K562 (cell line): ENCODE data around the gene UFSP1. TPM values are rescaled to one million over a fixed set of nuclear protein-coding genes. Genes with fewer than 3 reads are reported as not detected.

Experiments
- CREB1 ChIP-seq, 2 experiments: sonication (generic) in 1 of 2; formaldehyde crosslinking in 1 of 2; IDR thresholded peaks; 2 replicates each; pipeline versions ENCODE4 v1.6.1 to v1.8.0; 2012 to 2022; ENCODE audit warnings: inconsistent platforms in 1 of 2, mild to moderate bottlenecking in 1 of 2, missing genetic modification reagents in 1 of 2, moderate library complexity in 1 of 2
- EGR1 ChIP-seq: fragments of 450-650 bp; conservative IDR thresholded peaks from 2 replicates; pipeline ENCODE4 v1.6.1; 2017; ENCODE audit warnings: mild to moderate bottlenecking
- MCM7 ChIP-seq, 2 experiments: fragments of 450-650 bp; IDR thresholded peaks; 2 replicates each; pipeline ENCODE4 v1.6.1; 2016 to 2018
- MGA ChIP-seq: fragments of 450-650 bp; IDR thresholded peaks from 2 replicates; pipeline ENCODE4 v1.6.1; 2016; ENCODE audit warnings: mild to moderate bottlenecking, moderate library complexity
- MNT ChIP-seq, 2 experiments: fragments of 450-650 bp; conservative IDR thresholded peaks; 2 replicates each; pipeline ENCODE4 v1.6.1; 2017; ENCODE audit warnings: mild to moderate bottlenecking in 2 of 2, moderate library complexity in 2 of 2
- MTA2 ChIP-seq: fragments of 450-650 bp; IDR thresholded peaks from 2 replicates; pipeline ENCODE4 v1.6.1; 2016; ENCODE audit warnings: low read depth
- NR2C1 ChIP-seq, 2 experiments: fragments of 450-650 bp; IDR thresholded peaks; 2 replicates each; pipeline ENCODE4 v1.6.1; 2017; ENCODE audit warnings: mild to moderate bottlenecking in 2 of 2, antibody characterized with exemption in 1 of 2, inconsistent platforms in 1 of 2, missing compliant biosample characterization in 1 of 2, missing genetic modification characterization in 1 of 2
- TAF1 ChIP-seq: IDR thresholded peaks from 2 replicates; pipeline ENCODE4 v1.6.1; 2011; ENCODE audit warnings: mild to moderate bottlenecking, low read length, moderate library complexity; ENCODE audit not compliant: insufficient read depth, control insufficient read depth, severe bottlenecking; ENCODE audit errors: extremely low read depth
- UBTF ChIP-seq, 2 experiments: IDR thresholded peaks; 2 replicates each; pipeline ENCODE4 v1.6.1; 2012; ENCODE audit warnings: improper control_type of control experiment in 2 of 2, low read depth in 2 of 2, low read length in 2 of 2, borderline replicate concordance in 1 of 2
- ZNF197 ChIP-seq: fragments of 200-800 bp; sonication (Bioruptor generic); IDR thresholded peaks from 2 replicates; pipeline ENCODE4 v1.6.1; 2016; ENCODE audit warnings: low read depth, missing genetic modification characterization, missing compliant biosample characterization
- polyA plus RNA-seq, 8 experiments: library from polyadenylated mRNA; depleted of rRNA in 4 of 8; stranded (reverse) in 5 of 8; unstranded in 3 of 8; fragments of >200 nt; fragmentation: Nextera tagmentation in 2 of 8; fragmentation: Illumina TruSeq in 1 of 8; extraction: Ambion mirVana in 2 of 8; extraction: Trizol in 1 of 8; gene quantifications; 2 replicates each; pipeline versions ENCODE4 v1.2.1 to v1.2.3, GENCODE V29; 2011 to 2014; ENCODE audit warnings: inconsistent platforms in 1 of 8, missing spikeins in 1 of 8
- total RNA-seq, 7 experiments: library from RNA; depleted of rRNA in 6 of 7; stranded (reverse); fragments of >200 nt in 6 of 7; fragmentation: Illumina TruSeq in 2 of 7; extraction: Trizol in 2 of 7; gene quantifications; 2 replicates each; pipeline versions ENCODE4 v1.2.1 to v1.2.3, GENCODE V29; 2011 to 2021; ENCODE audit warnings: low replicate concordance in 1 of 7

Gene UFSP1
- total and polyA plus RNA-seq, 9 of the 15 experiments (the other 6 are each of a cell fraction or from before 2014, with no cell fraction given), result 0.50 to 18.8 (median 2.1) TPM

- TF ChIP-seq UBTF (IDR thresholded peaks at IDR 0.05; ENCODE audit: borderline replicate concordance in 1 of 2, low read depth in 2 of 2, low read length in 2 of 2) (no peak), CREB1 (IDR thresholded peaks at IDR 0.05) (no peak), CREB1 (CRISPR knock-in tag; IDR thresholded peaks at IDR 0.05) (0 out of 2 replicates have a peak, but pooled peaks have one; percentile 47), MTA2 (no peak), EGR1 (peak; percentile 24; the same call in 1 of the 2 replicates), TAF1 (peak; percentile 10), ZNF197 (CRISPR knock-in tag) (0 out of 2 replicates have a peak, but pooled peaks have one; percentile 8), MCM7 (IDR thresholded peaks at IDR 0.05) (no peak), MGA (peak; percentile 70), NR2C1 (IDR thresholded peaks at IDR 0.05) (no peak), NR2C1 (tag; IDR thresholded peaks at IDR 0.05) (peak; percentile 35; the same call in 1 of the 2 replicates), MNT (conservative IDR thresholded peaks at IDR 0.05) (0 out of 4 replicates have a peak, but pooled peaks of 1 of the 2 experiments have one; percentile 42)
Measured at GRCh38 chr7:100867776-100868485, 21.6 kb downstream of the UFSP1 start (continued).
